ENCODE results near the gene CTAG1A. TPM values are rescaled to one million over a fixed set of nuclear protein-coding genes. Genes with fewer than 3 reads are reported as not detected.

The CTAG1A gene
- not detected in 2 replicates for polyA plus RNA-seq

DNA sequence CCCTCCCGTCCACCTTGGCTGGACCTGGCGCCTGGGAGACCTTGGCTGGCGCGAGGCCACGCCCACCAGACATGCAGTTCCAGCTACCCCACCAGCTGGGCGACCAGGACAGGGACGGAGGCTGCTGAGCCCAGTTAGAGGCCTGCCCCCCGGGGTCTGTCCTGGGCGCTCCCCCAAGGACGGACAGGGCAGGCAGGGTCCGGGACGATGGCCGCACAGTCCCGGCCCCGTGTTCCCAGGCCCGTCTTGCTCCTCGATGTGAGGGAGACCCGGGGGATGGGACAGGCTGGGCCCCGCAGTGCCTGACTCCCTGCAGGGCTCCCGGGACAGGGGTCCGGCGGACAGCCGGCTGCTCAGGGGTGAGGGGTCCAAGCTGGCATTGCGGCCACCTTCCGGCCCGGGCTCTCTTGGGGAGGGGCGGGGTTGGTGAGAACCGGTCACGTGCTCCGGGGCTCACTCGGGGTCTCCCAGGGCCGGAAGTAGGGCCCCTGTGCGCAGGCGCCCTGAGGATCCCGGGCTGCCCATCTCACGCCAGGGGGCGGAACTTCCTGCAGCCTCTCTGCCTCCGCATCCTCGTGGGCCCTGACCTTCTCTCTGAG lies at the start of gene CTAG1A:
CTAG1A (plus strand) TSS at position 549 of the 599 bp plus-strand sequence. CDS start 74 bp downstream, outside the sequence.

DNA sequence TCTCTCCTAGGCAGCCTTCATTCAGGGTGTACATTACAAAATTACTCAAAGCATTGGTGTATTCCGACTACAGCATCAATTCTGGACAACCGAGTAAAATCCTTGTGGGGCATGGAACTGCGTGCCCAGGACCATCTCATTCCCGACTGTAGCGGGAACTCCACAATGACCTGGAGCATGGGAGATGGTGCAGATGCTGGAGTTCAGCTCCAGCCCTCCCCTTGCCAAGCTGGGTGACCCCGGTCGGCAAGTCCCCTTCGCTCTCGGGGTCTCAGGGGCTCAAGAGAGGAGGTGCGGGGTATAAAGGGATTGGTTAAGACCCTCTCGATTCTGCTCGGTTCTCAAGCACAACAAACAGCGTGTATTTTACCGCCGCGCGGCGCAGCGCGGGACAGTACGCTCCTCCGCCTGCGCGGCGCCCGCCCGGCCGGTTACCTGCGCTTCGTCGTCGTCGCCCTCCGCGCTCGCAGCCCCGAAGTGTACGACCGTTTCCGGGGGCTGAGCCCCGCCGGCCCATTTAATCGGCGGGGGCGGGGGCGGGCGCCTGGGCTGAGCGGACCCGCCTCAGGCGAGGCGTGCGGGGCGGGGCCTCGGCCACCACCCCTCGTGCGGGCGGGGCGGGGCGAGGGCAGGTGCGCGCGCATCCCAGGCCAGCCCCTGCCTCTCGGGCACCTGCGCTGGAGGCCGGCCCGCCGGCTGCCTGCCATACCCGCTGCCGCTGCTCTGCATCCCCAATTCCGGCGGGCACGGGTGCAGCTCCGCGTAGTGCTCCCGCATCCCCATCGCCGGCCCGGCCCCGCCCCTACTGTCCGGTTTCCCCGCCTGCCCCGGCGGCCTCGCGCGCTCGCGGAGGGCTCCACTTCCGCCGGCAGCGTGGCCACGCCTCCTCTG lies 38.3 kb upstream of the CTAG1A start, which contains the start of gene G6PD:
G6PD (minus strand) TSS at position 493 of the 891 bp plus-strand sequence. CDS start 691 bp downstream, outside the sequence.

DNA sequence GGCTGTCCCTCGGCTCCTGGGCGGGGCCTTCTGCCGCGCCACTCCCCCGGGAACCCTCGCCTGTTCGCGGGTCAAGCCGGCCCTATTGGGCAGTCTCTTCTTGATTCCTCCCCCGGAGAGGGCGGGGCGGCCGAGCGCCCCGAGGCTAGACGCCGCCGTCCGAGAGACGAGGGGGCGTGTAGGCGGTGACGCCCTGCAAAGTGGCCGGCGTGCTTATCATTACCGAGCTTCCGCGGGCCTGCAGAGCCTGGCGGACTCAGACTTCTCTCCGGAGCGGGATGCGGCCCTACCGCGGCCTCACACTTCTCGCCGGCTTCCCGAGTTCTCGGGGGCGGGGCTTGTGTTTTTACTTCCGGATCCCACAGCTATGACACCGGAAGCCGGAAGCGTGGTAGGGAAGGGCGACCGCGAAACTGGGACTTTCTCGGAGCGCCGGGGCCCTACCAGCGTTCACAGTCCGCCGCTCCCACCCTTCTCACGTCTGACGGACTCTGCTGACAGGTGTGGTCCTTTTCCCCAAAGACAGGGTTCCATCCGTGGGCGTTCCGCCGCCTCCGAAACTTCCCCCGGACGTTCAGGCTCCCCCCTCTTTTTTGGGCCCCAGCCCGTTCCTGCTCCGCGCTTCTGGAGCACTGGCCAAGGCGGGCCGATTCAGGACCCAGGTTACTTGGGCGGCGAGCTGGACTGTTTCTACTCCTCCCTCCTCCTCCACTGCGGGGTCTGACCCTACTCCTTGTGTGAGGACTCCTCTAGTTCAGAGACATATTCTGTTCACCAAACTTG lies 37.5 kb upstream of the CTAG1A start, which contains the start of gene IKBKG:
IKBKG (plus strand) TSS at position 376 of the 783 bp plus-strand sequence. CDS start 4,383 bp downstream, outside the sequence.

DNA sequence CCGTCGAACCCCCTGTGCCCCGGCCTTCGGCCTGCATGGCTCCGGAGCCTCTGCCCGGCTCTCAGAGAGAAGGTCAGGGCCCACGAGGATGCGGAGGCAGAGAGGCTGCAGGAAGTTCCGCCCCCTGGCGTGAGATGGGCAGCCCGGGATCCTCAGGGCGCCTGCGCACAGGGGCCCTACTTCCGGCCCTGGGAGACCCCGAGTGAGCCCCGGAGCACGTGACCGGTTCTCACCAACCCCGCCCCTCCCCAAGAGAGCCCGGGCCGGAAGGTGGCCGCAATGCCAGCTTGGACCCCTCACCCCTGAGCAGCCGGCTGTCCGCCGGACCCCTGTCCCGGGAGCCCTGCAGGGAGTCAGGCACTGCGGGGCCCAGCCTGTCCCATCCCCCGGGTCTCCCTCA lies 34.2 kb downstream of the CTAG1A start, which contains the start of gene CTAG1B:
CTAG1B (minus strand) TSS at position 101 of the 400 bp plus-strand sequence; CDS start at position 37, 64 bp downstream.

Other genes with a start within 250 kb of the CTAG1A start
- 4.9 TPM in 1 of 2 replicates, not detected in the other for gene FLNA, start 210.5 kb upstream of the CTAG1A start, polyA plus RNA-seq
- 1.6 and 2.0 TPM in 2 replicates for gene EMD, start 205.8 kb upstream of the CTAG1A start, polyA plus RNA-seq
- gene RPL10, start 186.8 kb upstream of the CTAG1A start, polyA plus RNA-seq: 317 and 487 TPM in 2 replicates
- gene DNASE1L1, start 175.9 kb upstream of the CTAG1A start, polyA plus RNA-seq: not detected in 2 replicates
- gene TAFAZZIN, start 173.6 kb upstream of the CTAG1A start, polyA plus RNA-seq: 1.9 and 14.5 TPM in 2 replicates
- 42.0 and 42.2 TPM in 2 replicates for gene ATP6AP1, start 156.5 kb upstream of the CTAG1A start, polyA plus RNA-seq
- gene GDI1, start 148.0 kb upstream of the CTAG1A start, polyA plus RNA-seq: 72.2 and 103 TPM in 2 replicates
- gene FAM50A, start 141.0 kb upstream of the CTAG1A start, polyA plus RNA-seq: 5.7 and 8.8 TPM in 2 replicates
- not detected in 2 replicates for gene PLXNA3, start 126.9 kb upstream of the CTAG1A start, polyA plus RNA-seq
- gene LAGE3, start 105.9 kb upstream of the CTAG1A start, polyA plus RNA-seq: 16.5 and 16.8 TPM in 2 replicates
- gene UBL4A, start 98.5 kb upstream of the CTAG1A start, polyA plus RNA-seq: 6.2 and 8.0 TPM in 2 replicates
- gene SLC10A3, start 94.5 kb upstream of the CTAG1A start, polyA plus RNA-seq: 1.1 and 1.7 TPM in 2 replicates
- 2.3 and 7.8 TPM in 2 replicates for gene FAM3A, start 68.9 kb upstream of the CTAG1A start, polyA plus RNA-seq
- gene G6PD, start 38.3 kb upstream of the CTAG1A start, polyA plus RNA-seq: 0.31 and 3.0 TPM in 2 replicates
- 2.3 and 5.1 TPM in 2 replicates for gene IKBKG, start 37.5 kb upstream of the CTAG1A start, polyA plus RNA-seq
- gene CTAG1B, start 34.1 kb downstream of the CTAG1A start, polyA plus RNA-seq: not detected in 2 replicates
- gene CTAG2, start 68.4 kb downstream of the CTAG1A start, polyA plus RNA-seq: not detected in 2 replicates
- 0.60 and 2.0 TPM in 2 replicates for gene GAB3, start 165.9 kb downstream of the CTAG1A start, polyA plus RNA-seq
- 13.2 and 14.1 TPM in 2 replicates for gene DKC1, start 177.7 kb downstream of the CTAG1A start, polyA plus RNA-seq
- 37.5 and 52.6 TPM in 2 replicates for gene MPP1, start 220.4 kb downstream of the CTAG1A start, polyA plus RNA-seq
- gene SMIM9, start 249.5 kb downstream of the CTAG1A start, polyA plus RNA-seq: not detected in 2 replicates

All from Purkinje cell (primary cell).